GM18868 (cell line): ENCODE results near the gene FIGLA.
"Not testable (repeated sequence)": the region's sequence is repeated elsewhere in the genome, so short reads cannot be mapped to it uniquely, and the experiment has no call there.

Source experiments
- ATAC-seq: cut with Tn5 transposase; IDR thresholded peaks from one replicate; pipeline ENCODE4 v1.9.1; 2021; ENCODE audit warnings: mild to moderate bottlenecking, moderate library complexity; ENCODE audit not compliant: unreplicated experiment

FIGLA gene

DNA sequence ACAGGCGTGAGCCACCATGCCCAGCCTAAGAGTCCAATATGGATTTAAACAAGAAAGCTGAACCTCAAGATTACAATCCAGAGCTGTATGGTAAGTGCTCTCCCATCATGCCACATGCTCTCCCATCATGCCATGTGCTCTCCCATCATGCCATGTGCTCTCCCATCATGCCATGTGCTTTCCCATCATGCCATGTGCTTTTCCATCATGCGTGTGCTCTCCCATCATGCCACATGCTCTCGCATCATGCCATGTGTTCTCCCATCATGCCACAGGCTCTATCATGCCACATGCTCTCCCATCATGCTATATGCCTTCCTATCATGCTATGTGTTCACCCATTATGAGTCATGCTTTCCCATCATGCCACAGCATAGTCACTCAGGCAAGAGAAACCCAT, 43.2 kb downstream of the FIGLA start:
- ATAC-seq, result no peak

DNA sequence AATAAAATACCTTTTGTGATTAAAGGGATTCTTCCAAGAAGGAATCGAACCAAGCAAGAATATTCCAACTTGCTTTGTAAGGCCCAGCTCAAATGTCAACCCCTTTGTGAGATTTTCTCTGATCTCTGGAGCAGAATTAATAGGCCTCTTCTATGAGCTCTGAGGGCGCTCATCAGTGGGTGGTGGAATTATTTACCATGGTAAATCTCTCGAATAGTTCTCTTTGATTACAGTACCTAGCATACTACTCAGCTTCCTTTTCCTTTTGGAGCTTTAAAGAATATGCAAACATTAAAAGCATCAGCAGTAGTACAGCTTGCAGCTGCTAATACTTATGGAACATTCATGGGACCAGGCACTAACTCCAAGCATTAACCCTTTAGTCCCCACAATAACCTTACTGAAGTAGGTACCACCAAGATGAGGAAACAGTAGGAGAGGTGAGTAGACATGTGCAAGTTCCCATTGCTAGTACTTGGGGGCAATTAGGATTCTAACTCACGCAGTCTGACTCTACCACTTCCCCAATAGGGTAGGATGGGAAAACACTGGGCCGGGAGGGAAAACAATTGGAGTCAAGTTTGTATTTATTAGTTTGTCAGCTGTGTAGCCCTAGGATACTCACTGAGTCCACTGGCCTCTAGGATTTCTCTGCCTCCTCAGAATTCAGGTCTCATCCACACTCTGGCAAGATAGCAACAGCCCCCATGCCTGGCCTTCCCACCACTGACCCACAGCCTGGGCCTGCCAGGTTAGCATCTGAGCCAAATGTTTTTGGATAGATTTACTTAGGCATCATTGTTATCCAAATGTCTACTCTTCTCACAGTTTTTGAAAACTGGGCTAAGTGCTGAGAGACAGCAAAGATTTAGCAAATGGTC, 44.1 kb downstream of the FIGLA start:
- ATAC-seq, result no peak

DNA sequence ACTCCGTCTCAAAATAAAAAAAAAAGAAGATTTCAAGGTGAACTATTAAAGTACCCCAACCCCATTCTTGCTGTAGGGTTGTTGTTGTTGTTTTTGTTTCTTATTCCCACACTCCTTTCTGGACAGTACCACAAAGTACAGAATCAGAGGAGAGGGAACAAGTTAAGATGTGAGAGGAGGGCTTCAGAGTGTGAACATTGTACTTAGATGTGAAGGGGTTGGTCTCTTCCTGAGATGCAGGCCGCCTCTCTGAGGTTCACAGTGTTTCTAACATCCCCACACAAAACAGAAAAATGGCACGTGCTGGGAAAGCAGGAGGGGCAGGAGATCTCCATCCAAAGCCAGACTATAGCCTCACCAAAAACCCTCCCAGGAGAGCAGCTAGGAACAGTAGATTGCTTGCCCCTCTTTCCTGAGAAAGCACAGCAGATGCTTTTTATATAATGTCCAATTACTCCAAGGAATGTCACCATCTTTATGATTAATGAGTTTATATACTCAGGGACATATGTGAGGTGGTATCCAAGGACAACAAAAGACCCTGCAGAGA, 45.1 kb downstream of the FIGLA start:
- no peak for ATAC-seq

DNA sequence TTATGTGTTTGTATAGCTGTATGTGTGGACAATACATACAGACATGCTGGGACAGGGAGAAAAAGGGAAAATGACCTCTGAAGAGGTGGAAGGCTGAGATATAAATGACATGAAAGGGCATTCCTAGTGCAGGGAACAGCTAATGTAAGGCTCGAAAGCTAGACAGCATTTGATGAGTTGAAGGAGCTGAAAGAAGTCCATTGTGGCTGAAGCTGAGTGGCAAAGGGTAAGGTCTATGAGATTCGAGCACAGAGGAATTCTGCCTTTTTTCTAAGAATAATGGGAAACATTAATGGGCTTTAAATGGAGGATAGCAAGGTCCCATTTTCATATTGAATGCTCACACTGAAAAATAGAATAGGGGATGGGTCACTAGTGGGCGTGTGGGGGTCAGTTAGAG, 46.0 kb downstream of the FIGLA start:
- ATAC-seq, result no peak

DNA sequence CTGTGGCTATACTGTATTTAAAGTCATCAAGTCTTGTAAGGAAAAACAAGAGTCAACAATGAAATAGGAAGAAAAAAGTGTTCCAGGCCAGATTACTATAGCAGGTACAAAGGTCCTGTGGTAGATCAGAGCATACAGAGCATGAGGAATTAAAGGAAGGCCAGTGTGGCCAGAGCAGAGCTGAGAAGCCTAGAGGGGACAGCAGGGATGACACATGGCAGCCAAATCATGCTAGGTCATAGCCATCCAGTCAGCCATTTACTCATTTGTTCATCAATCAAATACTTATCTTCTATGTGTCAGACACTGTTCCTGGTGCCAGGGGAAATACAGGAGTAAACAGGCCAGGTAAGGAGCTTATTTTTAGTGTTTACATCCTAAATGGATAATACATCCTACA, 46.8 kb downstream of the FIGLA start:
- ATAC-seq, result no peak

DNA sequence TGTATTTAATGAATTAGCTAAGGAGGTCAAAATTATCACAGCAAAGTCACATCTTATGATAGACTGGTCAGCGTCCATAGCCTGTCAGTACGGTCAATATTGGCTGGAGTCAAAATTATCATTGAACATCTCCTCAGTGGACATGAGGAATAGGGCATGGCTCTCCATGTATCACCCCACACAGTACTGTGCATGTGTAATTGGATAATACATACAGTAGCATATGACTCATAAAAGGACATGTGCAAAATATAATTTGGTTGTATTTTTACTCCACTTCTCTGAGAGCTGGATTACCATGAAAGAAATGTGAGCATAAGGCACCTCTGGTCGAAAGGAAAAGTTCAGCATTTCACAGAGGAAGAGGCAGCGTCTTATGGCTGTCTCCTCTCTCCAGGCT, 47.4 kb downstream of the FIGLA start:
- ATAC-seq, result no peak

DNA sequence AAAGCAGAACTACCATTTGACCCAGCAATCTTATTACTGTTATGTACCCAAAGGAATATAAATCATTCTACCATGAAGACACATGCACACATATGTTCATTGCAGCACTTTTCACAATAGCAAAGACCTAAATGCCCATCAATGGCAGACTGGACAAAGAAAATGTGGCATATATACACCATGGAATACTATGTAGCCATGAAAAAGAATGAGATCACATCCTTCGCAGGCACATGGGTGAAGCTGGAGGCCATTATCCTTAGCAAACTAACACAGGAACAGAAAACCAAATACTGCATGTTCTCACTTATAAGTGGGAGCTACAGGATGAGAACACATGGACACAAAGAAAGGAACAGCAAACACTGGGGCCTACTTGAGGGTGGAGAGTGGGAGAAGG, 51.0 kb downstream of the FIGLA start:
- ATAC-seq, result not testable (repeated sequence)

DNA sequence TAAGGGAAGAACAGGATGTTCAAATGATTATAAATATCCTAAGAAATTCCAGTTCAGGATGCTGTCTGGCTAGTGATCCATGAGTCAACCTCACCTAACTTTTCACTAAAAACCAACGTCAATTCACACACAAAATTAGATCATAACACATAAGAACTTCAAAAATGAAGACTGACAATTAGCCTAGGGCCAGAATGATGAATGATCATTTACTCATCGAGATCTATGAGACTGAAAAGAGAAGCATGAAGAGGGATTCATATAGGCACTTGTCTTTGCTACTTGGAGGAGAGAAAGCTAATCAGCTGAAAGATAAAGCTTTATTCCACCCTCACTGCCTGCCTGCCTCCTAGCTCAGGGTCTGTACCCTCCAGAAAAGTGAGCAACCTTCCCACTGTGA, 52.3 kb downstream of the FIGLA start:
- ATAC-seq, result no peak

DNA sequence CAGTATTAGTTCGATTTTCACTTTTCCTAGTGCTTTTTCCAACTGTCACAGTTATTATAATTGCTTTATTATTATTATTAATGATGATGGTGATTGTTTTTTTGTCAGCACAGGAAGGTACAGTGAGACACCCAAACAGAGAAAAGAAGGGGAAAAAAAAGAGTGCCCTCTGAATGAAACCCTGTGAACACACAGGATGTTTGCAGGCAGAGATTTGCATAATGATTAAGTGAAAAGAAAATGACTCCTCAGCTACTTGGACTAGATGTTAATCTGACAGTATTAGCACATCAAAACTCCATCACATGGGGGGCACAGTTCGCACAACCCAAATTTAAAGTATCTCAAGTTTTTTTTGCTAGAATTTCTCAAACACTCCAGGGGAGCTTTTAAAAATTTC, 55.4 kb downstream of the FIGLA start:
- ATAC-seq, result no peak

DNA sequence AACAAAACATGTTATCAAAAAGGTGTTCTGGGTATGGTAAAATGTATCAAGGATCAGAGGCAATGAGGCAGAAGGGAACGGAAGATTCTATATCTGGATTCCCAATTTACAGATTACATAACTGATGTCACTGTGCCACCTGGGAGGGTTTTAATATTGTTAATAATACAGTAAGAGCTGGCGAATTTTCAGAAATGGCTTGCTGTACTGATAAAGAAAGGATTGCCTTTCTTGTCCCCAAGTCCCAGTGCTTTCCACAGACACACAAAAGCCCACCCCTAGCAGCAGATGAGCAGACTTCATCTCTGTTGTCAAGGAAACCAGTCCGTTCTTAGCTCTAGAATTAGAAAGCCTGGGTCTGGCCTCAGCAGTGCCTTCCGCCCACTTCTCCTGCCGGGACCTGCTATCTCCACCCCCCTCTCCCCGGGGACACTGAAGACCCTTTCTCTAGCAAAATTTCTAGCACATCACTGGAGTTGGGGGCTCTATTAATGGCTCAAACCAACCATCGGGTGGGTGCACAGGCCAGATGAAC, 56.7 kb downstream of the FIGLA start:
- ATAC-seq, result no peak

DNA sequence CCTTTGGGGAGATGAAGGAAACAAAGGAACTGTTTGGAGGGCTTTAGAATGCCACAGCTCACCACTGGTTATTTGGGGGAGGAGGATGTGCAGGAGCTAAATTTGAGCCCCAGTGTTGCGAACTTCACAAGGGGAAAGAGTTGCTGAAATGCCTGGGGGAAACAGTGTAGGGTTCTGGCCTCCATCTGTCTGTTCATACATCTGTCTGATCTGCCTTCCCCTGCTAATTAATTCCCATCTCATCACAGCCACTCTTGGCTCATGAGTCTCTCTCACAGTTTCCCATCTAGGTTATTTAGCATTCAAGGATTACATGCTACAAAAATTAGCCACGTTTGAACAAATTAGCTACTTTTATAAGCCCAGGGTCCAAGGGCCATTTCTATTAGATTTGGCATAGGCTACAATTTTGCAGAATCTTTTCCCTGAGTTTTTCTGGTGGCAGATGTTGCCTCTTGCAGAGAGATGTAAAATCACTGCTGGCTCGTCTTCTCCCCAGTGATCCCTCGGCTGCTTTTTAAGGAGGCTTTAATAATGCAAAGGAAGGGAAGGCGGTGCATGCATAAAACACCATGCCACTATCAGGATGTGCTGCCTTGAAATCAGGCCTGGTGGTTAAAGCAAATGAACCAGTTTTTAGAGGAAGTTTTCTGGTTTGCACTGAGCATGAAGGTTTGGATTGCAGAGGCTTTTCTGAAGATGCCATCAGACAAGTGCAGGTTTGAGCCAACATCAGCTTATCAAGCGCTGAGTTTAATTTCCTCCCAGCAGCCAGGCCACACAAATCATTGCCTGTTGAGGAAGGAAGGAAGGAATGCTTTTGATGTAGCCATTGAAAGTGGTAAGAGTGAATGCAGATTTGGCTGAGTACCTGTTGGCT, 57.4 kb downstream of the FIGLA start:
- ATAC-seq, result no peak

DNA sequence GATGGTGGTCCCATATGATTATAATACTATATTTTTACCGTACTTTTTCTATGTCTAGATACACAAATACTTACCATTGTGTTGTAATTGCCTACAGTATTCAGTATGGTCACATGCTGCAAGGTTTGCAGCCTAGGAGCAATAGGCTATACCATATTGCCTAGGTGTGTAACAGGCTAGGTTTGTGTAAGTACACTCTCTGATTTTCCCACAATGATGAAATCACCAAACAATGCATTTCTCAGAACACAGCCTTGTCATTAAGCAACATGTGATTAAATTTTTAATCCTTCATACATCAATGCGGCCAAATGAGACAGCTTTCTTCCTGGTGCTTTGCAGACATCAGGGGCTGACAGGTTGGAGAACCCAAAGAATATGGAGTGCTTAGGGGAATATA, 59.7 kb downstream of the FIGLA start:
- no peak for ATAC-seq

DNA sequence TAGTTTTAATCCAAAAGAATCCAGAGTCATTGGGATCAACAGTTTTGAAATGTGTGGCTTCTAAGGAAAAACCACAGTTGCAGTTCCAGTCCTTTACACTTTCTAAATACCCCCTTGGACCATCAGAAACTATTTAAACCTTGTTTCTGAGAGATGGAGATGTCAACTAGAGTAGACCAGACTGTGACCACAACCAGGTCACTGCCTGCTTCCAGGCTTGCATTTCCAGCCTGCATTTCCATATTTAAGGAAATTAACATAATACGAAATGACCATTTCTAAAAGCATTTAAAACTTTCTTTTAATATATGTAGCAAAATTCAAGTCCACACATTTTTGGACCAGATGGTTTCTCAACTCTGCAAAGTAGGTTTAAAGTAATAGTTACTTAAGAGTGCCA, 60.8 kb downstream of the FIGLA start:
- ATAC-seq, result no peak

DNA sequence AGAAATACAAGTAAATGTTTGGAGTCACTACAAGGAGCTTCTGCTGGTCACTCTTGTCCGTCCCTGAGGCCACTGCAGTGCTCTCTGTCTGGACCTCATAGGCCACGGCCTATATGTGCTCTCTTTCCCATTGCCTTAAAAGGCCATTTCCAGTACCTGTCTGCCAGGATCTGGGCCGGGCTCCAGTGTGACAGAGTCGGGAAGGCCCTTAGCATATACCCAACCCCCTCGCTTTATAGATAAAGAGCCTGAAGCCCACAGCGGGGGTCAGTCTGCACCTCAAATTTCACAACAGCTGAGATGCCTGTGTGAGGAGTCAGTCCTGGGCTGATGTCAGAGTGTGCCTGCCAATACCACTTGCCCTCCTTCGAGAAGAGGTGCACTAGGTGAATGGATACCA, 62.3 kb downstream of the FIGLA start:
- ATAC-seq, result no peak
